Bronchus fibroblast of lung (primary cell): ENCODE measurements around the gene DSP. TPM values are rescaled to one million over a fixed set of nuclear protein-coding genes. Genes with fewer than 3 reads are reported as not detected.

Experiments
- total RNA-seq: library from RNA; depleted of rRNA; stranded (reverse); fragments of >200 nt; gene quantifications from 2 replicates; pipeline ENCODE4 v1.2.3, GENCODE V29; 2015

DSP gene
- 0.17 and 0.45 TPM in 2 replicates for total RNA-seq

GRCh38 chr6:7541175-7542064, at the start of gene DSP:
Gene DSP, plus strand, starts transcription at chr6:7541671. Its CDS starts 245 bp downstream, at chr6:7541916.

GRCh38 chr6:7589949-7590917, 48.8 kb downstream of the DSP start, which contains the start of gene SNRNP48:
Gene SNRNP48, plus strand, starts transcription at chr6:7590198. Its CDS starts 60 bp downstream, at chr6:7590258.

Other genes with a start within 250 kb of the DSP start
- gene SSR1, start 228.5 kb upstream of the DSP start, total RNA-seq, result 40.1 and 58.3 TPM in 2 replicates
- 0.17 TPM in 1 of 2 replicates, not detected in the other for gene CAGE1, start 151.9 kb upstream of the DSP start, total RNA-seq
- gene RIOK1, start 151.9 kb upstream of the DSP start, total RNA-seq, result 8.4 and 14.1 TPM in 2 replicates
- 4.9 and 6.1 TPM in 2 replicates for gene SNRNP48, start 48.5 kb downstream of the DSP start, total RNA-seq
- gene BMP6, start 184.4 kb downstream of the DSP start, total RNA-seq, result 0.15 TPM in 1 of 2 replicates, not detected in the other